ENCODE data around the gene FGF9. TPM values are rescaled to one million over a fixed set of nuclear protein-coding genes. Genes with fewer than 3 reads are reported as not detected.

FGF9 gene
- total RNA-seq, 4 donors from 2014 or later: 0.11 to 0.46 (median 0.14) TPM

DNA sequence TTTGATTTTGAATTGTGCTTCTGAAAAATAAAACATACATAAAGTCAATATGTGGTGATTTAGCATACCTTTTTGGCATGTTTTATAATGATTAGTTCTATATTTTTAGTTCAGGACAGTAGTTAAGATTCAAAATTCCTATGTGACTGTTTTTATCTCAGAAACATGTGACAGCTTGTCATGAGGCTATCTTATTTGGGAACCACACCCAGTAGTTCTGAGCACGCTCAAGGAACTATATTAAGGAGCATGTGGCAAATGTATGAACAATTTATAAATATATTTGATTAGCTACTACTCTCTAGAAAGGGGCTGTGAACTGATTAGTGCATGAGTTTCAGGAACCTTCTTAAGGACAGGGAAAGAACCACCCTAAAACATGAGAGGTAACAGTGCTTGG, 38.8 kb downstream of the FGF9 start:
- WGBS, 2 donors: 88 to 89% methylated on average over 1 of the region's 1 CpG
- no peaks in the 10 kb centered on the region for H3K9me3 ChIP-seq
- TF ChIP-seq POLR2A (IDR thresholded peaks at IDR 0.05): no peak
- TF ChIP-seq, protein P1, sequence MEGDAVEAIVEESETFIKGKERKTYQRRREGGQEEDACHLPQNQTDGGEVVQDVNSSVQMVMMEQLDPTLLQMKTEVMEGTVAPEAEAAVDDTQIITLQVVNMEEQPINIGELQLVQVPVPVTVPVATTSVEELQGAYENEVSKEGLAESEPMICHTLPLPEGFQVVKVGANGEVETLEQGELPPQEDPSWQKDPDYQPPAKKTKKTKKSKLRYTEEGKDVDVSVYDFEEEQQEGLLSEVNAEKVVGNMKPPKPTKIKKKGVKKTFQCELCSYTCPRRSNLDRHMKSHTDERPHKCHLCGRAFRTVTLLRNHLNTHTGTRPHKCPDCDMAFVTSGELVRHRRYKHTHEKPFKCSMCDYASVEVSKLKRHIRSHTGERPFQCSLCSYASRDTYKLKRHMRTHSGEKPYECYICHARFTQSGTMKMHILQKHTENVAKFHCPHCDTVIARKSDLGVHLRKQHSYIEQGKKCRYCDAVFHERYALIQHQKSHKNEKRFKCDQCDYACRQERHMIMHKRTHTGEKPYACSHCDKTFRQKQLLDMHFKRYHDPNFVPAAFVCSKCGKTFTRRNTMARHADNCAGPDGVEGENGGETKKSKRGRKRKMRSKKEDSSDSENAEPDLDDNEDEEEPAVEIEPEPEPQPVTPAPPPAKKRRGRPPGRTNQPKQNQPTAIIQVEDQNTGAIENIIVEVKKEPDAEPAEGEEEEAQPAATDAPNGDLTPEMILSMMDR (IDR thresholded peaks at IDR 0.05): no peak
- H3K36me3 ChIP-seq: no peaks in the 10 kb centered on the region
- H3K27ac ChIP-seq: no peak overlapping the region
- no peaks in the 10 kb centered on the region for H3K4me1 ChIP-seq
- no peak for DNase-seq
- intact Hi-C loops (cut with DNase I): no loop called here
- no peaks in the 10 kb centered on the region for H3K27me3 ChIP-seq
- no peak overlapping the region for H3K4me3 ChIP-seq (replicated peaks in 1 of 3)

DNA sequence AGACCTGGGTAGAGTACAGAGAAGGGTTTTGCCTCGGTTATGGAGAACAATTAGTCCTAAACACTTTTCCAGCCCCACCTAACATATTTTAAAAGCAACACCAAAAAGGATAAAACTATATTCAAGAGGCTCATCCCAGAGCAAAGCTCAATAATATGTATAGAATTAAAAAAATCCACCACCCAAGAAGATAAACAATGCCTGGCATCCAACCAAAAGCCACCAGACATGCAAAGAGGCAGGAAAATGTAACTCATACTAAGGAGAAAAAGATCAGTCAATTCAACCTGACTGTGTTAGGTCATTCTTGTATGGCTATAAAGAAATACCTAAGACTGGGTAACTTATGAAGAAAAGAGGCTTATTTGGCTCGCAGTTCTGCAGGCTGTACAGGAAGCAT, 39.3 kb downstream of the FGF9 start:
- no peak overlapping the region for H3K27ac ChIP-seq
- H3K9me3 ChIP-seq: no peaks in the 10 kb centered on the region
- no peaks in the 10 kb centered on the region for H3K27me3 ChIP-seq
- H3K4me1 ChIP-seq: no peaks in the 10 kb centered on the region
- H3K4me3 ChIP-seq (replicated peaks in 1 of 3): no peak overlapping the region
- TF ChIP-seq POLR2A (IDR thresholded peaks at IDR 0.05): no peak
- TF ChIP-seq, protein P1 (IDR thresholded peaks at IDR 0.05): no peak
- intact Hi-C loops (cut with DNase I): no loop called here
- no peaks in the 10 kb centered on the region for H3K36me3 ChIP-seq
- DNase-seq: no peak
- 80 to 85% methylated on average over 2 of the region's 2 CpGs for WGBS, 2 donors

DNA sequence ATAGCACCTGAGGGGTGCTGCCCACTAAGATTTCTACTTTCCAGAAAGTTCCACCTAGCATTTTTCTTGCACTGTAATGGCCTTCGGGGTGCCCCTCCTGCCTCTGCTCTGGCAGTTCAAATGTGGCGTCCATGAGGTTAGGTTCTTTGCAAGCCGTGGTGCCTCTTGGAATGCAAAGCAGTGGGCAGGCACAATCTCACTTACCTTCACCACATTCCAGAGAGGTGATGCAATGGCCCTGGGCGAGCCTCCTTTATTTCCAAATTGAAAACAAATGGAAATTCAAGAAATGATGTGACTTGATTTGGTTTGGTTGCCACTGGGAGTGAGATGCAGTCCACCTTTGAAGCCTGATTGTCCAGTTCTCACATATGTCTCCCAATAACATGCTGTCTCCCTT, 46.9 kb downstream of the FGF9 start:
- Histone ChIP-seq H3K27me3 (no peaks in the 10 kb centered on the region), H3K4me1 (no peaks in the 10 kb centered on the region), H3K27ac (no peak overlapping the region), H3K4me3 (replicated peaks in 1 of 3) (no peak overlapping the region), H3K36me3 (no peaks in the 10 kb centered on the region), H3K9me3 (no peaks in the 10 kb centered on the region)
- TF ChIP-seq, protein P1 (IDR thresholded peaks at IDR 0.05): no peak
- no peak for TF ChIP-seq POLR2A (IDR thresholded peaks at IDR 0.05)
- intact Hi-C loops (cut with DNase I): no loop called here
- 38% methylated on average over 4 of the region's 4 CpGs for WGBS, 2 donors
- DNase-seq: peak in 1 of 2 donors; percentile 5

DNA sequence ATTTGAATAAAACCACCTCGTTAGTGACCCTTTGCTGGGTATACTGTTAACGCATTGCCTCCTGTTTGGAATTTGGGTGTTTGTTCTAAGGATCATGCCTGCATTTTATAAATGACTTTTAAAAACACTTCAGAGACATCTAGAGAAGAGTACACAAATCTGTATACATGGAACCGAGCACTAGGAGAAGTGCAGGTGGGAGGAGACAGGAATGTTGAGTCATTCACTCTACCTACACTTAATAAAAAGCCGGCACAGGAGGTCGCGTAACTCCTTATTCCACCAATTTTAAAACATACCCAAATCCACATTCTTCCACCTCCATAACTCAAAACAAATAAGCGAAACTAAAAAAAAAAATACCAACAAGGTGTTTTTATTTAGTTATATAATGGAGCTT, 48.6 kb downstream of the FGF9 start:
- Histone ChIP-seq H3K4me3 (replicated peaks in 1 of 3) (no peak overlapping the region), H3K27me3 (no peaks in the 10 kb centered on the region), H3K36me3 (no peaks in the 10 kb centered on the region), H3K27ac (no peak overlapping the region), H3K9me3 (no peaks in the 10 kb centered on the region), H3K4me1 (no peaks in the 10 kb centered on the region)
- WGBS, 2 donors: 65 to 66% methylated on average over 7 of the region's 7 CpGs
- DNase-seq: no peak
- intact Hi-C loops (cut with DNase I): no loop called here
- TF ChIP-seq POLR2A (IDR thresholded peaks at IDR 0.05): no peak
- TF ChIP-seq, protein P1 (IDR thresholded peaks at IDR 0.05): no peak

DNA sequence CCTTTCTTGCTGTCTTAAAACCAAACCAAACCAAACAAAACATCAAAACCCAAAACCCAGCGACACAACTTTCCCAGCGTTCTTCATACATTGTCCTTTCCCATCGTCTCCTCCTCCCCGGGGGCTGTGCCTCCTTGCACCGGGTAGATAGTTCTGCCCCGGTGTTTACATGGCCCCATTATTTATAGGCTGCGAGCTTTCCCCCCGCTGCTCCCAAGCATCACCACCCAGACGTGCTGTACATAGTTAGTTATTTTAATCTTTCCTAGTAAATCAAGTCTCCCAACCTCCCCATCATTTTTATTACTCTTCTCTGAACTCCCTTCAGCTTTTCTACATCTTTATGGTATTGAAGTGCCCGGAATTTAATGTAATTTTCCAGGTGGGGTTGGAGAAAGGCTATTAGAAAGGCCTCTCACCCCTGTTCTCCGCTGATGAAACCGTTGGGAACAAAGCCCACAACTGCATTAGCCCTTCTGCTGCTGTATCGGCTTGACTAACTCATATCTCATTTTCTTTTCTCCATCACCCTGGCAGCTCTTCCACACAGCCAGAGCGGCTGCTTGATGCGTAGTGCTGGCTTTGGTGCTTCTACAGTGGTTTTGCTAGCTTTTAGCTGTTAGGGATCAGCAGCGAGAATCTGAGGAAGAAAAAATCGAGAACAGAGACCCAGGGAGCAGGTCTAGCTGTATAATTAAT, 53.1 kb downstream of the FGF9 start:
- WGBS, 2 donors: 87 to 90% methylated on average over 17 of the region's 17 CpGs

More for the DNA sequence above, 53.1 kb downstream of the FGF9 start:
- no peaks in the 10 kb centered on the region for H3K36me3 ChIP-seq
- H3K27ac ChIP-seq: no peak overlapping the region
- no peaks in the 10 kb centered on the region for H3K27me3 ChIP-seq
- TF ChIP-seq POLR2A (IDR thresholded peaks at IDR 0.05): no peak
- H3K4me1 ChIP-seq: no peaks in the 10 kb centered on the region
- no peaks in the 10 kb centered on the region for H3K9me3 ChIP-seq
- no peak overlapping the region for H3K4me3 ChIP-seq (replicated peaks in 1 of 3)
- intact Hi-C loops (cut with DNase I): no loop called here
- DNase-seq: no peak
